GM19025 (cell line): ENCODE data around the gene MYO5B.
"Not testable (repeated sequence)": the region's sequence is repeated elsewhere in the genome, so short reads cannot be mapped to it uniquely, and the experiment has no call there.

ENCODE experiments used
- ATAC-seq: cut with Tn5 transposase; IDR thresholded peaks from one replicate; pipeline ENCODE4 v1.9.1; 2021; ENCODE audit warnings: mild to moderate bottlenecking, low read depth, moderate library complexity; ENCODE audit not compliant: unreplicated experiment

The MYO5B gene

GRCh38 chr18:50194631-50195532 is at the start of gene MYO5B:
Gene MYO5B, minus strand, starts transcription at chr18:50195147. Its CDS starts 354 bp downstream, at chr18:50194793.
- ATAC-seq = peak; percentile 60

DNA sequence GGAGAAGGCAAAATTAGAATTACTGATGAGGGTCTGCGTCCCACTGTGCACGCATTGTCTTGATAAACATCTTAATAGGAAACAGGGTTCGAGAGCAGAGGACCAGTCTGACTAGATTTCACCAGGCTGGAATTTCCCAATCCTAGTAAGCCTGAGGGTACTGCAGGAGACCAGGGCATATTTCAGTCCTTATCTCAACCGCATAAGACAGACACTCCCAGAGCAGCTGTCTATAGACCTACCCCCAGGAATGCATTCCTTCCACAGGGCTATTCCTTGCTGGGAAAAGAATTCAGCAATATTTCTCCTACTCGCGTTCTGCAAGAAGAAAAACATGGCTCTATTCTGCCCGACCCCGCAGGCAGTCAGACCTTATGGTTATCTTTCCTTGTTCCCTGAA is 46.8 kb upstream of the MYO5B start:
- ATAC-seq = not testable (repeated sequence)

DNA sequence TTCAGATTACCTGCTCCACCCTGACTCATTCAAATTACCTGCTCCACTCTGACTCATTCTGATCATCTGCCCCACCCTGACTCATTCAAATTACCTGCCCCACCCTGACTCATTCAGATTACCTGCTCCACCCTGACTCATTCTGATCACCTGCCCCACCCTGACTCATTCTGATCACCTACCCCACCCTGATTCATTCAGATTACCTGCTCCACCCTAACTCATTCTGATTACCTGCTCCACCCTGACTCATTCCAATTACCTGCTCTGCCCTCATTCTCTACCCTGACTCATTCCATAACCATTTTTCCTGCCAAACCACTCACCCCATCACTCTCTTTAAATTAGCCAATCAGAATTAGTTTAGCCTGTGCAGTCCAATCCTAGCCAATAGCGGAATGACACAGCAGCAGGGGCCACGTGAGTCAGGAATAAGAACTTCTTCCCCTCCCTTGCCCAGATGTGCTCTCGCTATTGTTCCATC is 45.2 kb upstream of the MYO5B start:
- ATAC-seq = no peak

- no peak for ATAC-seq
These were observed 37.5 kb upstream of the MYO5B start for GRCh38 chr18:50232419-50232818.

- ATAC-seq = no peak
These were observed 36.7 kb upstream of the MYO5B start for GRCh38 chr18:50231621-50232020.

GRCh38 chr18:50220249-50220648 is 25.3 kb upstream of the MYO5B start:
- not testable (repeated sequence) for ATAC-seq

GRCh38 chr18:50218432-50219197 is 23.7 kb upstream of the MYO5B start:
- peak; percentile 60 for ATAC-seq

DNA sequence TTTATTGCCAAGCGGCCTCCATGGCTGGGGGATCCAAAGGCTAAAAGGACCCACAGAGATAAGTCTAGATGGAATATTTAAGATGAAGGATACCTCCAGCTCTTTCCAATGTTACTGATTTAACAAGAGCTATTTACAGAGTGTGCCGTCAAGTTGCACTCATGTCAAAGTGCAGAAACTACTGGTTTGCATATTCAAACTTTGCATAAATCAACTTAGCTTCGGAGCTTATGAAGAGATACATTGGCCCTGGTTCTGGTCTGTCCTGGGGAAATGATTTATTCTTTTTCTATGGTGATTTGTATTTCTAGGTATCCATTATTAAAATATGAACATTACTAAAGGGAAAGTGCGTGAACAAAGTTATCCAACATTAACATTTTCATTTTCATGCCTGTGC is 14.4 kb upstream of the MYO5B start:
- no peak for ATAC-seq

- no peak for ATAC-seq
These were observed 12.8 kb upstream of the MYO5B start for GRCh38 chr18:50207722-50208121.

DNA sequence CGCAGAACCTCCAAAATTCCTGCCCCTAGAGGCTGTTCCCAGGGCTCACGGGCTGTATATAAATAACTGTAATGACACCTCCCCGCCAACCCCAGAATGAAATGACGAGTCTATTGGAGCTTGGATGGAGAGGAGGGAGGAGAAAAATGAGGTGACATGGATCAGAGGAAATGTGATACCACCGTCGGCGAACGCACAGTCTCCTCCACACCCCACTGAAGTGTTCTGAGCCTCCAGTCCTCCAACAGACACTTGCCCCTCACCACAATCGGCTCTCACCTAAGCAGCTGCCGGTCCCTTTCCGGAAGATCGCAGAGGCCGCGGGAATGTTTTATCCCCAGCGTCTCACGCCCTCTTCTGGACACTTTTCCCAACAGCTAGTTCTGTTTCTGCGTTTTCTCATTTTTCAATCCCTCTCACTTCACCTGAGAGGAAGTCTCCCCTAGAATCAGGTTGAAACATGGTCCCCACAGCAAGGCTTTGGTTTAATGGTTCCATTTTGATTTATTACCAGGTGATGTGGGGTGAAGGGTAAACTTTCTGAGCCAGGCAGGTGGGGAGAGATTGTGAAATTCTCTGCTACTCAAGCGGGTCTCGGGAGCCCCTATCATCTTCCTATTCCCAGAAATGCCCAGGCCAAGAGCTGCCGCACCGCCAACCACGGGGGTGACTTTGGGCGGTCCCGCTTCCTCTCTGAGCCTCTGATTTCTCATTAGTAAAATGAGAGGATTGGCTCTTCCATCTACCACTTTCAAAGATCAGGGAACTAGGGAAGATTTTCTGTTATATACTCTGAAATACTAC is 9.1 kb upstream of the MYO5B start:
- ATAC-seq = no peak

DNA sequence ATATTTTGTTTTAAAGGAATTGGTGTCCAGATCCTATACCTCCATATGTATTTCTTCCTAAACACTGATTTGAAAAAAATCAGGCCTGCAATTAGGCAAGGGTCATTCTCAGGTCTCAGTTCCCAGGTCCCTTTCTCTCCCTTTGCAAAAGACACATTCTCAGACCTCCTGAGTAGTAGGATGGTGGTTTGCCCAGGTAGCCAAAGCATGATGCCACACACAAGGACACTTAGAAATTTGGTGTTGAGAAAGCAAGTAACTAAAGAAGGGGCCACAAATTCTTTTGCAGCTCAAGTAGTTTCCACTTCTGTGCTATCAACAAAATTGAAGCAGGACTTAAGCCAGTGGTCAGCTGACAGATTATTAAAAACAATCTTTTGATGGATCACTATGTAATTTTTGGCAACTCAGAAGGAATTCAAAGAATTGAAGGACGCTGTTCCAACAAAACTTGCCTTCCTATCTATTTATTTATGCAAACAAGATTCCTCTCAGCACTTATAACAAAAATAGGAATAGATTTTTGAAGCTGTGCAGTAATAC is 6.6 kb upstream of the MYO5B start:
- no peak for ATAC-seq

- ATAC-seq = no peak
These were observed 5.0 kb upstream of the MYO5B start for GRCh38 chr18:50199921-50200320.

DNA sequence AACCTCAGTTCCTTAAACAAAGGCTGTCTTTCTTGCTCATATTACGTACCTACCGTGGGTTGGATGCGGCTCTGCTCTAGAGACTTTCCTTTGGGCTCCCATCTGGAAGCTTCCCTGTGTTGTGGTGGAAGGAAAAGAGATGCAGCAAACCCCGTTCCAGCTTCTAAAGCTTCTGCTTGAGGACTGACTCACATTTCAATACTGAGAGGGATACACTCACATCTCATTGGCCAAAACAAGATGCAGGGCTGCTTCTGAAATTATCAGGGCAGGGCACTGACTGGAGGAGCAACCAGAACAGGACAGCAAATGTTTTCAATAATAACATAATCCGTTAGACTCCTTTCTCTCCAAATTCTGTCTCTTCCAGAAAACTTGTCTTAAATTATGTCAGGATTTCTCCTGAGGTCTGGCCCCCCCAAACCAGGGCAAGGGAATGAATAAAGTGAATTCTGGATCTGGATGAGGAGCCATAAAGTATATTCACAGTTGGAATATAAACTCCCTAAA is 4.5 kb upstream of the MYO5B start:
- ATAC-seq = no peak

GRCh38 chr18:50196261-50196660 is 1.3 kb upstream of the MYO5B start:
- no peak for ATAC-seq

DNA sequence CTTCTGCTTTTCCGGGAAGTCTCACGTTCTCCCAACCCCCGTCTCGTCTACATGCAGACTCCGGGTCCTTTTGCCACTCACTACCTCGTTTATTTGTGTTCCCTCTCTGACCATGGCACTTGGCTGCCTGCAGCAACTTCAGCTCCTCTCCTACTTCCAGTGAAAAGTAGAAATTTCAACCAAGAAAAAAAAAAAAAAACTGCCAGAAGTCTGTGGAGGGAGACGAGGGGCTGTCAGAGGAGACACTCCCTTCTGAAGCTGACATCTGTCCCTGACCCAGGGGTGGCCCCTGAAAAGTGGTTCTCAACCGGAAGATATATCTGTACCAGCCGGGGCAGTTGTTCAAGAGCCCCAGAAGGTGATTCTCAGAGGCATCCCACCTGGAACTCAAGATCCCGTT is 742 bp upstream of the MYO5B start:
- ATAC-seq = no peak

DNA sequence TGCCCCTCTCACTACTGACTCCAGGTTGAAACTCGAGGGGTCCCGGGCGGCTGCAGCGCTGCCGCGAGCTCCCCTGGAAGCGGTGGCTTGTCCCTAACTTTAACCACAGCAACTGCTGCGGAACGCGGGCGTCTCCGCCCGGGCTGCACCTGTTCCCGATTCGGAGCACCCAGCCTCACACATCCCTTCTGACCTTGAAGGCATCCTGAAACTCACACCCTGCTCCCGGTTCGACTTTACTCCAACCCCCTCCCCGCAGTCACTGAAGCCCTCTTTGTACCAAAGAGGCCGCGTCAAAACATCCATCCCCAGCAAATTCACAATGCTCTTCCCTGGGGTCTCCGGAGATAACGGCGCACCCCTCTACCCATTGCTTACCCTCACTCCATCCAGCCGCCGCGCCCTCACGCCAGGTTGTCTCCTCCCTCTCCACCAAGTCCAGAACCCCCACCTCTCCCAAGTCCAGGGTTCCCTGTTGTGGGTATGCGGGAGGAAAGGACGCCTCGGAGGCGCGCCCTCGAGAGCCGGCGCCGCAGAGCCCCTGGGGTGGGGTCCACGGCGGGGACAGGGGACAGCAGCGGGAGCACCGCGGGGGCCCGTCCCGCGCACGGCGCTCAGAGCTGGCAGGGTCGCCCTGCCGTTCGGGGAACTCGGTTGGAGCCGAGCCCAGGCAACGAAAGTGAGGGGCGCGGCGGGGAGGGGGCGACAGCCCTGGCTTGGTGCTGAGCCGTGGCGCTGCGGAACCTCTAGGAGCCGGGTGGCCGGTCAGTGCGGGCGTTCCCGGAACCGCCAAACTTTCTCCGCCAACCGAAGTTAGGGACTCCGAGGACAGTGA is 934 bp downstream of the MYO5B start:
- ATAC-seq = no peak

- no peak for ATAC-seq
These were observed 1.8 kb downstream of the MYO5B start for GRCh38 chr18:50192995-50193795.

GRCh38 chr18:50190926-50191325 is 4.0 kb downstream of the MYO5B start:
- ATAC-seq = no peak
